ENCODE results near the gene ADGRD1.
"Not testable (repeated sequence)": the region's sequence is repeated elsewhere in the genome, so short reads cannot be mapped to it uniquely, and the experiment has no call there.

ADGRD1 gene

DNA sequence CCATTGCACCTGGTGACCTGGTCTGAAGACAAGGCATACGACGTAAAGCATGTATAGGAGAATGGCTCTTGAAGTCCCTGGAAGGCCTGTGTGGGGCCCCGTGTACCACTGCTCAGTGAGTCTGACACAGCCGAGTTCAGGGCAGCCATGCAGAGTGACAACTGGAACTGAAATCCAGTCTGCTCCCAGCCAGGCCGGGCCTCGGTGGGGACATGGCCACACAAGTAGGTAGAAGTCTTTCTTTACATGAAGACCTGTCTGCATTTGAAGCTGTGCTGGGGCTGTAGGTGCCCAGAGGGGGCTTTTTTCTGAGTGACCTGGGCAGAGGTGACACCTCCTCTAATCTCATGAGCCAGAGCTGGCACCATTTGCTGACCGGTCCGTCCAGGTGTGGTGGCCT lies 35.7 kb downstream of the ADGRD1 start:
- Histone ChIP-seq H3K36me3 (ENCODE audit: control insufficient read depth, insufficient read depth, low read length, severe bottlenecking) (no peaks in the 10 kb centered on the region), H3K9ac (ENCODE audit: low read length) (no peak overlapping the region), H3K4me1 (ENCODE audit: control insufficient read depth, insufficient read depth, low read length) (peaks cover 3% of the 10 kb centered on the region), H3K4me3 (ENCODE audit: low read length) (no peak overlapping the region), H3K27me3 (replicated peaks; ENCODE audit: control insufficient read depth, insufficient read depth, low read length) (peaks cover 3% of the 10 kb centered on the region), H3K9me3 (ENCODE audit: control insufficient read depth, low read length) (no peaks in the 10 kb centered on the region)
- no peak for DNase-seq (ENCODE audit: low read depth)

DNA sequence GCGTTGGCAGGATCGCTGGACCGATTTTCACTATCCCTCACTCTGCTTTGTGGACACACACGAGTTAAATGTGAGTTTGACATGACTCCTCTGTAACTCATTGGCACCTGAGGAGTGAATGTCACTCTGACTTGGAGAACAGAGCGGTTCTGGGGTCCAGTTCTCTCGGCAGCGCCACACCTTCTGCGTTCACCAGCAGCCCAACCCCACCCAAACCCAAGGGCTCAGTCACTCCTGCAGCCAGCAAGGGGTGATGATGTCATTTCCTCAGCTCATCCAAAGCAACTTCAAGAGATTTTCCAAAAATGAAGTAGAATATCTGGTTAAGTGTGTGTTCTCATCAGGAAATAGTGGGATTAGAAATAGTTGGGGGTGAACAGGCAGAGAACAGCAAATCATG lies 36.3 kb downstream of the ADGRD1 start:
- DNase-seq (ENCODE audit: low read depth), result no peak
- Histone ChIP-seq H3K27me3 (replicated peaks; ENCODE audit: control insufficient read depth, insufficient read depth, low read length) (peaks cover 3% of the 10 kb centered on the region), H3K9me3 (ENCODE audit: control insufficient read depth, low read length) (no peaks in the 10 kb centered on the region), H3K4me3 (ENCODE audit: low read length) (no peak overlapping the region), H3K9ac (ENCODE audit: low read length) (no peak overlapping the region), H3K4me1 (ENCODE audit: control insufficient read depth, insufficient read depth, low read length) (peaks cover 3% of the 10 kb centered on the region), H3K36me3 (ENCODE audit: control insufficient read depth, insufficient read depth, low read length, severe bottlenecking) (no peaks in the 10 kb centered on the region)

DNA sequence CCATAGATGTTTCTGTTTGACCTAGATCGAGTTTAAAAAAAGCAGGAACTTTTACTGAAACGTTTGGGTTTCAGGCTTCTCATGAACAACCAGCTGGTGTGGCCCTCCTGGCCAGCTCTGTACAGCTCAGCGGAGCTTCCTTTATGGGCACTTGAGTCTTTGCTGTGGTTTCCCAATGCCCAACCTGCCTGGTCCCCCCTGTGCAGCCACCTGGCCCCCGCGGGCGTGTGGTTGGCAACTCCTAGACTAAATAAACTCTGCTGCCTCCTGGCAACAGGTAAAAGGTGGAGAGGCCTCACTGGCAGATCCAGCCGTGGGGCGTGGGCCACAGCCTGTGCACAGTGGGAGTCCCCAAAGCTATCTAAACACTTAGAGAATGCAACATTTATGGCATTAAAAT lies 38.7 kb downstream of the ADGRD1 start:
- peaks cover 3% of the 10 kb centered on the region for H3K27me3 ChIP-seq (replicated peaks; ENCODE audit: control insufficient read depth, insufficient read depth, low read length)
- H3K36me3 ChIP-seq (ENCODE audit: control insufficient read depth, insufficient read depth, low read length, severe bottlenecking), result no peaks in the 10 kb centered on the region
- no peak overlapping the region for H3K9ac ChIP-seq (ENCODE audit: low read length)
- H3K4me3 ChIP-seq (ENCODE audit: low read length), result no peak overlapping the region
- peaks cover 3% of the 10 kb centered on the region for H3K4me1 ChIP-seq (ENCODE audit: control insufficient read depth, insufficient read depth, low read length)
- no peaks in the 10 kb centered on the region for H3K9me3 ChIP-seq (ENCODE audit: control insufficient read depth, low read length)
- no peak for DNase-seq (ENCODE audit: low read depth)

GRCh38 chr12:130992979-130993538 lies 39.4 kb downstream of the ADGRD1 start:
- Histone ChIP-seq H3K27me3 (replicated peaks; ENCODE audit: control insufficient read depth, insufficient read depth, low read length) (peaks cover 3% of the 10 kb centered on the region), H3K9me3 (ENCODE audit: control insufficient read depth, low read length) (no peaks in the 10 kb centered on the region), H3K4me3 (ENCODE audit: low read length) (no peak overlapping the region), H3K9ac (ENCODE audit: low read length) (no peak overlapping the region), H3K36me3 (ENCODE audit: control insufficient read depth, insufficient read depth, low read length, severe bottlenecking) (no peaks in the 10 kb centered on the region), H3K4me1 (ENCODE audit: control insufficient read depth, insufficient read depth, low read length) (peaks cover 3% of the 10 kb centered on the region)
- DNase-seq (ENCODE audit: low read depth), result no peak

- Histone ChIP-seq H3K4me1 (ENCODE audit: control insufficient read depth, insufficient read depth, low read length) (peaks cover 3% of the 10 kb centered on the region), H3K36me3 (ENCODE audit: control insufficient read depth, insufficient read depth, low read length, severe bottlenecking) (no peaks in the 10 kb centered on the region), H3K9ac (ENCODE audit: low read length) (no peak overlapping the region), H3K4me3 (ENCODE audit: low read length) (no peak overlapping the region), H3K27me3 (replicated peaks; ENCODE audit: control insufficient read depth, insufficient read depth, low read length) (peaks cover 3% of the 10 kb centered on the region), H3K9me3 (ENCODE audit: control insufficient read depth, low read length) (no peaks in the 10 kb centered on the region)
- no peak for DNase-seq (ENCODE audit: low read depth)
Measured at GRCh38 chr12:130993759-130994670, 40.3 kb downstream of the ADGRD1 start.

DNA sequence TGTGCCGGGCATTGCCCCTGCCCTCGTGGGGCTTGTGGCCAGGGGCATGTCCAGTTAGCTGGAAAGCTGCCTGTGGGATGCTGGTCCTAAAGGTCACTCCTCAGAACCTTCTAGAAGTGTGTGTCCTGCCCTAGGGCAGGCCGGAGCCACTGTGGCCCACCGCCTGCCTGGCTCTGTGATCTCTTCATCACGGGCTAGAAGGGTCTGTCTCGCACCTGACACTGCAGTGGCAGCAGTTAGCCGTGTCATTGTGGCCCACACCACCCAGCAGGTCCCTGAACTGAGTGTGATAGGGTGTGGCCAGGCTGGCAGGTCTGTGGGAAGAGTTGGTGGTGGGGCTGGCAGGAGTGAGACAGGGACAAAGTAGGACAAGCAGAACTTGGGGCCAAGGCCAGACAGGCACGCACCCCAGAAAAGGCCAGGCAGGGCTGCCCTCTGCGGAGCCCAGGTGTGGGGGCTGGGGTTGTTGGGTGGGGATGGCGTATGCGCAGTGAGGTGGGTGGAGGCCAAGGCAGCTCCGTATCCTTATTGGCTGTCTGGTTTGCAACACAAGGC lies 41.2 kb downstream of the ADGRD1 start:
- H3K4me3 ChIP-seq (ENCODE audit: low read length), result no peak overlapping the region
- no peak for DNase-seq (ENCODE audit: low read depth)
- no peaks in the 10 kb centered on the region for H3K36me3 ChIP-seq (ENCODE audit: control insufficient read depth, insufficient read depth, low read length, severe bottlenecking)
- H3K4me1 ChIP-seq (ENCODE audit: control insufficient read depth, insufficient read depth, low read length), result peaks cover 3% of the 10 kb centered on the region
- no peak overlapping the region for H3K9ac ChIP-seq (ENCODE audit: low read length)
- no peaks in the 10 kb centered on the region for H3K9me3 ChIP-seq (ENCODE audit: control insufficient read depth, low read length)
- H3K27me3 ChIP-seq (replicated peaks; ENCODE audit: control insufficient read depth, insufficient read depth, low read length), result peaks cover 3% of the 10 kb centered on the region

DNA sequence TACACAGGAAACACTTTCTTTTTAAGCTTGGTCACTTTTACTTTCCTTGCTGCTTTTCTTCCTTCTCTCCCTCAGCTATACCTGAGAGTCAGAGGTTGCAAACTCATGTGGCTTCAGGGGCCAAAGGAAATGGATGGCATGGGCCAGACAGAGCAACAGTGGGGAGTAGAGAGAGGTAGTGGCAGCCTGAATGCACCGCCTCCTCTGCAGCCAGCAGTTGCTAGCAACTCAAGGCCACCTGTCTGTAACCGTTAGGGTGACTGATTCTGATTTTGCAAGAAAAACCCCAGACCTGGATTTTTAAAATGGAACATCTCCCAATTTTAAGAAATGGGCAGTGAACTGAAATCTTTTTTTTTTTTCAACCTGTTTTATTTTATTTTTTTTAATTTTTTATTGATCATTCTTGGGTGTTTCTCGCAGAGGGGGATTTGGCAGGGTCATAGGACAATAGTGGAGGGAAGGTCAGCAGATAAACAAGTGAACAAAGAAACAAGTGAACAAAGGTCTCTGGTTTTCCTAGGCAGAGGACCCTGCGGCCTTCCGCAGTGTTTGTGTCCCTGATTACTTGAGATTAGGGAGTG lies 41.8 kb downstream of the ADGRD1 start:
- DNase-seq (ENCODE audit: low read depth); H3K27me3 ChIP-seq (replicated peaks; ENCODE audit: control insufficient read depth, insufficient read depth, low read length); H3K4me3 ChIP-seq (ENCODE audit: low read length); H3K9me3 ChIP-seq (ENCODE audit: control insufficient read depth, low read length); H3K9ac ChIP-seq (ENCODE audit: low read length); H3K4me1 ChIP-seq (ENCODE audit: control insufficient read depth, insufficient read depth, low read length); H3K36me3 ChIP-seq (ENCODE audit: control insufficient read depth, insufficient read depth, low read length, severe bottlenecking): not testable (repeated sequence)

DNA sequence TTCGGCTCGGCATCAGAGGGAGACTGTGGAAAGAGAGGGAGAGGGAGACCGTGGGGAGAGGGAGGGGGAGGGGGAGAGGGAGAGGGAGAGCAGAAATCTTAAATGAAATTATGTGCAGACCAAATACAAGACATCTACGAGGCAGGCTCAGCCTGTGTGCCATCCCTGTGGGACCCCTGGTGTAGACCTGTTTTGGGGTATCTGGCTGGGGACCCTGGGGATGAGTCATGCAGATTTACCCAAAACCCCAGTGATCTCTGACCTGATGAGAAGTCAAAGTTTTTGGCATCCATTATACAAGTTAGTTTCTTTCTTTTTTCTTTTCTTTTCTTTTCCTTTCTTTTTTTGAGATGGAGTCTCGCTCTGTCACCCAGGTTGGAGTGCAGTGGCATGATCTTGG lies 44.4 kb downstream of the ADGRD1 start:
- DNase-seq (ENCODE audit: low read depth), result no peak
- no peak overlapping the region for H3K4me3 ChIP-seq (ENCODE audit: low read length)
- no peaks in the 10 kb centered on the region for H3K9me3 ChIP-seq (ENCODE audit: control insufficient read depth, low read length)
- no peaks in the 10 kb centered on the region for H3K36me3 ChIP-seq (ENCODE audit: control insufficient read depth, insufficient read depth, low read length, severe bottlenecking)
- H3K4me1 ChIP-seq (ENCODE audit: control insufficient read depth, insufficient read depth, low read length), result no peaks in the 10 kb centered on the region
- no peak overlapping the region for H3K9ac ChIP-seq (ENCODE audit: low read length)
- H3K27me3 ChIP-seq (replicated peaks; ENCODE audit: control insufficient read depth, insufficient read depth, low read length), result no peaks in the 10 kb centered on the region

DNA sequence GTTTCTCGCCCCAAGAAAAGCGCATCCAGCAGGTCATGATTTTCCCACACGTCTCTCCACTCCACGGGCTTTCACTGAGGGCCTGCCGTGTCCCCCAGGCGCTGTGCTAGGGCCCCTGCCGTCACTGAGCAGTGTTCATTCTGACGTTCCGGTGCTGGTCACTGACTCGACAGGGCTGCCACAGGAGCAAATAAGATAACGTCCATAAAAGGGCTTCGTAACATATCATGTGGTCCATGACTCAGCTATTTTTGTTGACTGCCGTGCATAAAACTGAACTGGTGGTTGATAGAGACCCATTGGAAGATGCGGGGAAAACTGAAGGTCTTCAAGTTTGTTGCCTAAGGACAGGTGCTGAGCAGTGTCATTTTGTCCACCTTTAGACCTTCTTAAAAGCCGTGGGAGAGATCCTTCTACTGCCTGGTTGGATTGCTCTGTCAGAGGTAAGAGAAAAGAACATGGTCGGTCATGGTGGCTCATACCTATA lies 46.3 kb downstream of the ADGRD1 start:
- Histone ChIP-seq H3K4me3 (ENCODE audit: low read length) (no peak overlapping the region), H3K27me3 (replicated peaks; ENCODE audit: control insufficient read depth, insufficient read depth, low read length) (no peaks in the 10 kb centered on the region), H3K4me1 (ENCODE audit: control insufficient read depth, insufficient read depth, low read length) (no peaks in the 10 kb centered on the region), H3K36me3 (ENCODE audit: control insufficient read depth, insufficient read depth, low read length, severe bottlenecking) (no peaks in the 10 kb centered on the region), H3K9ac (ENCODE audit: low read length) (no peak overlapping the region), H3K9me3 (ENCODE audit: control insufficient read depth, low read length) (no peaks in the 10 kb centered on the region)
- DNase-seq (ENCODE audit: low read depth), result no peak

- DNase-seq (ENCODE audit: low read depth), result no peak
- H3K4me3 ChIP-seq (ENCODE audit: low read length), result no peak overlapping the region
- no peaks in the 10 kb centered on the region for H3K36me3 ChIP-seq (ENCODE audit: control insufficient read depth, insufficient read depth, low read length, severe bottlenecking)
- H3K4me1 ChIP-seq (ENCODE audit: control insufficient read depth, insufficient read depth, low read length), result no peaks in the 10 kb centered on the region
- H3K27me3 ChIP-seq (replicated peaks; ENCODE audit: control insufficient read depth, insufficient read depth, low read length), result no peaks in the 10 kb centered on the region
- H3K9ac ChIP-seq (ENCODE audit: low read length), result no peak overlapping the region
- H3K9me3 ChIP-seq (ENCODE audit: control insufficient read depth, low read length), result no peaks in the 10 kb centered on the region
Measured at GRCh38 chr12:131001493-131001892, 47.8 kb downstream of the ADGRD1 start.

GRCh38 chr12:131002216-131002631 lies 48.5 kb downstream of the ADGRD1 start:
- Histone ChIP-seq H3K27me3 (replicated peaks; ENCODE audit: control insufficient read depth, insufficient read depth, low read length) (no peaks in the 10 kb centered on the region), H3K9me3 (ENCODE audit: control insufficient read depth, low read length) (no peaks in the 10 kb centered on the region), H3K4me1 (ENCODE audit: control insufficient read depth, insufficient read depth, low read length) (peaks cover 3% of the 10 kb centered on the region), H3K9ac (ENCODE audit: low read length) (no peak overlapping the region), H3K4me3 (ENCODE audit: low read length) (no peak overlapping the region), H3K36me3 (ENCODE audit: control insufficient read depth, insufficient read depth, low read length, severe bottlenecking) (no peaks in the 10 kb centered on the region)
- DNase-seq (ENCODE audit: low read depth), result no peak
